HepG2 (cell line): Measurements from ENCODE around the gene ARMH2. TPM values are rescaled to one million over a fixed set of nuclear protein-coding genes. Genes with fewer than 3 reads are reported as not detected.
A peak's percentile ranks its signal among the peaks of the same experiment; 100 is the strongest.

Experiments
- ADNP ChIP-seq: sonication (generic); formaldehyde crosslinking; IDR thresholded peaks from 2 replicates; pipeline ENCODE4 v1.4.0; 2020; ENCODE audit warnings: missing genetic modification reagents
- DNMT1 ChIP-seq: sonication (generic); formaldehyde crosslinking; IDR thresholded peaks from 2 replicates; pipeline ENCODE4 v1.5.1; 2020; ENCODE audit warnings: mild to moderate bottlenecking, missing genetic modification reagents
- DNMT3B ChIP-seq: conservative IDR thresholded peaks from 2 replicates; pipeline ENCODE4 v1.6.1; 2016; ENCODE audit warnings: missing biosample characterization, control low read depth
- FOXK2 ChIP-seq: fragments of 450-650 bp; IDR thresholded peaks from 2 replicates; pipeline ENCODE4 v1.6.1; 2016
- HIC2 ChIP-seq: sonication (generic); formaldehyde crosslinking; IDR thresholded peaks from 2 replicates; pipeline ENCODE4 v1.9.0; 2022; ENCODE audit warnings: low read depth, missing genetic modification reagents
- PAXIP1 ChIP-seq: sonication (generic); formaldehyde crosslinking; conservative IDR thresholded peaks from 2 replicates; pipeline ENCODE4 v1.4.0; 2020; ENCODE audit warnings: mild to moderate bottlenecking, missing genetic modification reagents, moderate library complexity
- PTBP1 ChIP-seq: fragments of 200-400 bp; formaldehyde crosslinking; IDR thresholded peaks from 2 replicates; pipeline ENCODE4 v1.6.1; 2018; ENCODE audit warnings: low read length, low read depth; ENCODE audit not compliant: poor library complexity, severe bottlenecking
- SMYD3 ChIP-seq: sonication (generic); formaldehyde crosslinking; IDR thresholded peaks from 2 replicates; pipeline ENCODE4 v1.8.1; 2023; ENCODE audit warnings: mild to moderate bottlenecking, missing genetic modification reagents
- WIZ ChIP-seq: sonication (generic); formaldehyde crosslinking; IDR thresholded peaks from 2 replicates; pipeline ENCODE4 v1.5.1; 2020; ENCODE audit warnings: mild to moderate bottlenecking, missing genetic modification reagents
- ZKSCAN8 ChIP-seq: IDR thresholded peaks from 2 replicates; pipeline ENCODE4 v1.6.1; 2016; ENCODE audit warnings: borderline replicate concordance, missing genetic modification reagents, missing compliant biosample characterization
- ZNF121 ChIP-seq: sonication (generic); formaldehyde crosslinking; IDR thresholded peaks from 2 replicates; pipeline ENCODE4 v1.5.0; 2020; ENCODE audit warnings: mild to moderate bottlenecking, missing genetic modification reagents
- ZNF33A ChIP-seq: sonication (generic); formaldehyde crosslinking; IDR thresholded peaks from 2 replicates; pipeline ENCODE4 v1.5.1; 2020; ENCODE audit warnings: missing genetic modification reagents, mild to moderate bottlenecking, moderate library complexity, borderline replicate concordance
- ZNF382 ChIP-seq: sonication (generic); formaldehyde crosslinking; IDR thresholded peaks from 2 replicates; pipeline ENCODE4 v1.5.0; 2020; ENCODE audit warnings: missing genetic modification reagents, mild to moderate bottlenecking, borderline replicate concordance
- ZNF503 ChIP-seq: sonication (generic); formaldehyde crosslinking; IDR thresholded peaks from 2 replicates; pipeline ENCODE4 v1.4.0; 2020; ENCODE audit warnings: missing genetic modification reagents
- ZNF556 ChIP-seq: sonication (generic); formaldehyde crosslinking; IDR thresholded peaks from 2 replicates; pipeline ENCODE4 v1.4.0; 2020; ENCODE audit warnings: mild to moderate bottlenecking, missing genetic modification reagents, borderline replicate concordance
- ZNF691 ChIP-seq: sonication (generic); formaldehyde crosslinking; IDR thresholded peaks from 2 replicates; pipeline ENCODE4 v1.4.0; 2020; ENCODE audit warnings: missing genetic modification reagents, low read depth, mild to moderate bottlenecking, borderline replicate concordance
- ZNF720 ChIP-seq: sonication (generic); formaldehyde crosslinking; IDR thresholded peaks from 2 replicates; pipeline ENCODE4 v1.4.0; 2020; ENCODE audit warnings: missing genetic modification reagents
- ZNF781 ChIP-seq: sonication (generic); formaldehyde crosslinking; IDR thresholded peaks from 2 replicates; pipeline ENCODE4 v1.5.1; 2020; ENCODE audit warnings: borderline replicate concordance, mild to moderate bottlenecking, missing genetic modification reagents; ENCODE audit errors: not compliant biosample characterization
- ZNF816 ChIP-seq: sonication (generic); formaldehyde crosslinking; IDR thresholded peaks from 2 replicates; pipeline ENCODE4 v1.8.0; 2022; ENCODE audit warnings: missing genetic modification reagents, mild to moderate bottlenecking, borderline replicate concordance
- polyA plus RNA-seq, 8 experiments: library from polyadenylated mRNA; depleted of rRNA in 3 of 8; stranded (reverse) in 7 of 8; unstranded in 1 of 8; fragments of >200 nt; fragmentation: Illumina TruSeq in 4 of 8; extraction: Trizol in 4 of 8; gene quantifications; 2 replicates each; pipeline versions ENCODE4 v1.2.1 to v1.2.3, GENCODE V29; 2011 to 2016; ENCODE audit warnings: low read depth in 4 of 8, missing spikeins in 1 of 8, mixed read lengths in 1 of 8; ENCODE audit not compliant: insufficient read depth in 1 of 8
- total RNA-seq, 5 experiments: library from RNA; depleted of rRNA; stranded (reverse); fragments of >200 nt; fragmentation: Illumina TruSeq; extraction: Trizol; gene quantifications; 2 replicates each; pipeline ENCODE4 v1.2.3, GENCODE V29; 2016; ENCODE audit warnings: low read depth in 1 of 5

ARMH2 gene
- total and polyA plus RNA-seq, 2 of the 13 experiments (the other 11 are each of a cell fraction or from before 2014, with no cell fraction given): not detected

GRCh38 chr6:24774696-24775519 lies 23.8 kb downstream of the ARMH2 start, which contains the start of gene GMNN (continued):
- TF ChIP-seq FOXK2: no peak
- no peak for TF ChIP-seq ZNF382
- TF ChIP-seq ADNP (CRISPR knock-in tag): 0 out of 2 replicates have a peak, but pooled peaks have one; percentile 24
- peak; percentile 83 for TF ChIP-seq SMYD3 (CRISPR knock-in tag)
- TF ChIP-seq HIC2 (CRISPR knock-in tag): no peak
- peak; percentile 95 for TF ChIP-seq ZNF691 (CRISPR knock-in tag)
- no peak; the same call in 1 of the 2 replicates for TF ChIP-seq ZNF33A (CRISPR knock-in tag)
- peak; percentile 55; the same call in 1 of the 2 replicates for TF ChIP-seq DNMT3B (CRISPR knock-in tag)
- peak; percentile 98; the same call in 1 of the 2 replicates for TF ChIP-seq WIZ (CRISPR knock-in tag)
- TF ChIP-seq ZNF556 (CRISPR knock-in tag): peak; percentile 81
- peak; percentile 85; the same call in 1 of the 2 replicates for TF ChIP-seq ZKSCAN8 (CRISPR knock-in tag)
- peak; percentile 69 for TF ChIP-seq PAXIP1 (CRISPR knock-in tag)
- TF ChIP-seq ZNF816 (CRISPR knock-in tag): peak; percentile 96; the same call in 1 of the 2 replicates
- no peak for TF ChIP-seq PTBP1
- peak; percentile 75; the same call in 1 of the 2 replicates for TF ChIP-seq ZNF121 (CRISPR knock-in tag)
- peak; percentile 98 for TF ChIP-seq DNMT1 (CRISPR knock-in tag)
- TF ChIP-seq ZNF503 (CRISPR knock-in tag): peak; percentile 45
- peak; percentile 99 for TF ChIP-seq ZNF781
- 0 out of 2 replicates have a peak, but pooled peaks have one; percentile 31 for TF ChIP-seq ZNF720
